Neutrophil (primary cell): ENCODE results near the gene OSBP2.

Experiments
- H3K27ac ChIP-seq: fragments of 200-600 bp; sonication (generic); 2 replicates; pipeline ENCODE4 v1.5.1; 2016; ENCODE audit warnings: mild to moderate bottlenecking, moderate library complexity
- H3K27me3 ChIP-seq: fragments of 200-600 bp; sonication (generic); 2 replicates; pipeline ENCODE4 v1.6.0; 2016; ENCODE audit warnings: mild to moderate bottlenecking
- H3K36me3 ChIP-seq: fragments of 200-600 bp; sonication (generic); 2 replicates; pipeline ENCODE4 v1.5.1; 2017
- H3K4me1 ChIP-seq, 2 experiments: fragments of 200-600 bp in 1 of 2; sonication (generic) in 1 of 2; 1 replicate in 1 of 2; 2 replicates in 1 of 2; pipeline versions ENCODE4 v1.5.1 to v1.6.1; 2013 to 2016; ENCODE audit warnings: low read depth in 1 of 2, low read length in 1 of 2, mild to moderate bottlenecking in 1 of 2, moderate library complexity in 1 of 2; ENCODE audit not compliant: control insufficient read depth in 1 of 2, insufficient read depth in 1 of 2
- H3K4me3 ChIP-seq, 2 experiments: fragments of 200-600 bp in 1 of 2; sonication (generic) in 1 of 2; 1 replicate in 1 of 2; 2 replicates in 1 of 2; pipeline ENCODE4 v1.5.1; 2013 to 2016; ENCODE audit warnings: low read depth in 1 of 2, low read length in 1 of 2, mild to moderate bottlenecking in 1 of 2, moderate library complexity in 1 of 2
- H3K9me3 ChIP-seq: fragments of 200-600 bp; sonication (generic); 2 replicates; pipeline ENCODE4 v1.5.1; 2016
- TF ChIP-seq, protein P1 (sequence below): fragments of 200-600 bp; sonication (generic); IDR thresholded peaks from 2 replicates; pipeline ENCODE4 v1.5.1; 2016; ENCODE audit warnings: antibody characterized with exemption

Gene OSBP2

DNA sequence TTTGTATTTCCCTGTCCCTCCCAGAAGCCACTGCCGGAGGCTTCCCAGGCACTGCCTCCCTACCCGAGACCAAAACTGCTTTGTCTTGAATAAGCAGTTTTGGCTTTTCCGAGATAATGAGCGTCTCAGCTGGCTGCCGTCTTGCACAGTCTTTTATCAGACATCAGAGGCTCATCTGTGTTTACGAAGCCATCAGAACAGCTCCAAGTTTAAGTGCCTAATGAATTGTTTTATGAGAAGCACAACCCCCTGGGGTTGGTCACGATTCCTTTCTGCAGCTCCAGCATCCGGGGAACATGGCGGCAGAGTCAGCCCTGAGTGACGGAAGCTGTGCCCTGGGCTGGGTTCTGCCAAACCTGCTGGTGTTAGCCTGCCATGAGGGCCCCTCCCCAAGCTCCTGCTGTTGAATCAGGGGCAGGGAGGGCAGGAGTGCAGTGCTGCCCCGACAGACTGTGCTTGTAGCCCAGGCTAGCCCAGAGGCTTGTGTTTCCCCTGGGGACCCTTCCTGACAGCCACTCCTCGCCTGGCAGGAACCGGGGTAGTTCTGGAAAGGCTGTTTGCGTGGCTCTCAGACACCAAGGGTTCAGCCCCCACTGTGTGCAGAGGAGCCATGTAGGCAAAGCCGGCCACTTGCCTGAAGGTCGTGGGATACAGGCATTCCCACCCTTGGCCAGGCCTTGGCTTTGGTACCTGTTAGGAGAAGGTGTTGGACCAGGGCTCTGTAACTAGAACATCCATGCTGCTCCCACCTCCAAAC is 177.8 kb downstream of the OSBP2 start:
- H3K4me3 ChIP-seq = no peak overlapping the region
- H3K27ac ChIP-seq = no peak overlapping the region
- H3K4me1 ChIP-seq = no peaks in the 10 kb centered on the region
- H3K27me3 ChIP-seq = no peaks in the 10 kb centered on the region
- H3K36me3 ChIP-seq = no peaks in the 10 kb centered on the region
- H3K9me3 ChIP-seq = no peaks in the 10 kb centered on the region
- TF ChIP-seq, protein P1, sequence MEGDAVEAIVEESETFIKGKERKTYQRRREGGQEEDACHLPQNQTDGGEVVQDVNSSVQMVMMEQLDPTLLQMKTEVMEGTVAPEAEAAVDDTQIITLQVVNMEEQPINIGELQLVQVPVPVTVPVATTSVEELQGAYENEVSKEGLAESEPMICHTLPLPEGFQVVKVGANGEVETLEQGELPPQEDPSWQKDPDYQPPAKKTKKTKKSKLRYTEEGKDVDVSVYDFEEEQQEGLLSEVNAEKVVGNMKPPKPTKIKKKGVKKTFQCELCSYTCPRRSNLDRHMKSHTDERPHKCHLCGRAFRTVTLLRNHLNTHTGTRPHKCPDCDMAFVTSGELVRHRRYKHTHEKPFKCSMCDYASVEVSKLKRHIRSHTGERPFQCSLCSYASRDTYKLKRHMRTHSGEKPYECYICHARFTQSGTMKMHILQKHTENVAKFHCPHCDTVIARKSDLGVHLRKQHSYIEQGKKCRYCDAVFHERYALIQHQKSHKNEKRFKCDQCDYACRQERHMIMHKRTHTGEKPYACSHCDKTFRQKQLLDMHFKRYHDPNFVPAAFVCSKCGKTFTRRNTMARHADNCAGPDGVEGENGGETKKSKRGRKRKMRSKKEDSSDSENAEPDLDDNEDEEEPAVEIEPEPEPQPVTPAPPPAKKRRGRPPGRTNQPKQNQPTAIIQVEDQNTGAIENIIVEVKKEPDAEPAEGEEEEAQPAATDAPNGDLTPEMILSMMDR = no peak

DNA sequence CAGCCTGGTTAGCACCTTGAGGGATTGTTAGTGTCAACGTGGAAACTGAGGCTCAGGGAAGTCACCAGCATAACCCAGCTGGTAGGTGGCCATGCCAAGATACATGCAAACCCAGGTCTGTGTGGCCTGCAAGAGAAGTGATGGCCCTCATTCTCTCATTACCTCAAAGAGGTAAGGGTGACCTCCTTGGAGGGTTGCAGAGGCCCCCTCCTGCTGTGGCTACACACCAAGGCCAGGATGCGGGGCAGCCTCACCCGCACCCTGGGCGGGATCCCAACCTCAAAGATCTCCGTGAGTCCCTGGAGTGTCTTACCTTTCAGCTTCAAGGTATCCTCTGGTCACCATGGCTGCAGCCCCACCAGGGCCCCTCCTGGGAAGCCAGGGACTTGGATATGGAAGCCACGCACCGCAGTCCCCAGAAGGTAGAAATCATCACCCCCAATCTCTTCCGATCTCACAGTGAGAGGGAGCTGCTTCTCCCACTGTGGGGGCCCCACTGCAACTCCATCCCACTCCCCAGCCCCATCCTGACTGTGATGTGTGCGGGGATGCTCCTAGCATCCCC is 178.5 kb downstream of the OSBP2 start:
- TF ChIP-seq, protein P1 = no peak
- Histone ChIP-seq H3K27me3 (no peaks in the 10 kb centered on the region), H3K9me3 (no peaks in the 10 kb centered on the region), H3K4me3 (no peak overlapping the region), H3K4me1 (no peaks in the 10 kb centered on the region), H3K27ac (no peak overlapping the region), H3K36me3 (no peaks in the 10 kb centered on the region)

DNA sequence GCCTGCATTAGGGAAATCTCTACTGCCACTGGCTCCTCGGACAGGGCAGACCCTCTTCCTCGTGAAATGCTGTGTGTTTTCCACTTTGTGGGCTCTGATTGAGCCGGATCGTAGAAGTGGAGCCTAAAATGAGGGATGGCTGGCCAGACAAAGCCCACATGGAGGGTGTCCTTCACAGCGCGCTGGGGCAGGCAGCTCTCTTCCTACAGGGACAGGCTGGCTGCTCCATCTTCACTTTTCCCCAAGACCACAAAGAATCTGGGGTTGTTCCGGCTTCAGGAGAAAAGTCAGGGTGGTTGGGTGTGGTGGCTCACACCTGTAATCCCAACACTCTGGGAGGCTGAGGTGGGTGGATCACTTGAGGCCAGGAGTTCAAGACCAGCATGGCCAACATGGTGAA is 179.0 kb downstream of the OSBP2 start:
- TF ChIP-seq, protein P1 = no peak

DNA sequence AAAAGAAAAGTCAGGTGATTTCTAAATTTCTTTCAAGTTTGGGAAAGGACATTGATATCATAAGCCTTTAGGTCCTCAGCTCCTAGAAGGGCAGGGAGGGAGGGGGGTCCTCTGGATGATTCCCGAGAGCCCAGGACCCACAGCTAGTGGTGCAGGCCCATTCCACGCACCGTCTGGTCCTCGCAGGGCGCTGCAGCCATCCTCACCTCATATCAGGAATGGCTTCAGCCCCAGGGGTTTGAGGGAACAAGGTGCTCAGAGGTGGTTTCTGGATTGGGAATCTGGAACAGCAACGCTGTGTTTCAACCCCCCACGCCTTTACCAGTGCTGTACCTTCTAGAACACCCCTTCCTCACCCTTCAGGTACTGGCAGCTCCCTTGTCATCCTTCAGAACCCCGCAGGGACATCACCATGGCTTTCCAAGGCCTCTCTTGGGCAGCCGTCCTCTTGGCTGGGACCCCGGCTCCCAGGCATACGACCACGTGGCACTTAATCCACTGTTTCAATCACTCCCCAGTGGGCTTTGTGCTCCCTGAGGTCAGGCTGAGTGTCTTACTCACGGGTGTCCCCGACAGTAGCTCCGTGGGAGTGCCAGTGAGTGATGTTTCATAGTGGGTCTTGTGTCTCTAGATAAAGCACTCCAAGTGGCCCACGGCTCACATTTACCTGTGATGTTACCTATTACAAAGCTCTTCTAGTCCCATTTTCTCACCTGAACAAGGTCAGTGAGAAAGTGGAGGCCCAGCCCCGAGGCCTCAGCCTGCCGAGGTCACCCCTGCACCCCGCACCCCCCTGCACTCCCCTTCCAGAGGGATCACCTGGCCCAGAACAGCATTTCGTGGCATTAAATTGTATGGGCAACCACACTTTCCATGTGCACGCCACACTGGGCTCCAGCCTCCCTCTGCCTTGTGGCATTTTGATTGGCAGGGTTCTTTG is 180.0 kb downstream of the OSBP2 start:
- Histone ChIP-seq H3K27me3 (no peaks in the 10 kb centered on the region), H3K36me3 (no peaks in the 10 kb centered on the region), H3K9me3 (no peaks in the 10 kb centered on the region), H3K27ac (no peak overlapping the region), H3K4me1 (no peaks in the 10 kb centered on the region), H3K4me3 (no peak overlapping the region)
- TF ChIP-seq, protein P1 = no peak

More for the DNA sequence above, 179.0 kb downstream of the OSBP2 start:
- H3K27ac ChIP-seq = no peak overlapping the region
- H3K27me3 ChIP-seq = no peaks in the 10 kb centered on the region
- no peaks in the 10 kb centered on the region for H3K9me3 ChIP-seq
- no peaks in the 10 kb centered on the region for H3K36me3 ChIP-seq
- H3K4me3 ChIP-seq = no peak overlapping the region
- no peaks in the 10 kb centered on the region for H3K4me1 ChIP-seq

DNA sequence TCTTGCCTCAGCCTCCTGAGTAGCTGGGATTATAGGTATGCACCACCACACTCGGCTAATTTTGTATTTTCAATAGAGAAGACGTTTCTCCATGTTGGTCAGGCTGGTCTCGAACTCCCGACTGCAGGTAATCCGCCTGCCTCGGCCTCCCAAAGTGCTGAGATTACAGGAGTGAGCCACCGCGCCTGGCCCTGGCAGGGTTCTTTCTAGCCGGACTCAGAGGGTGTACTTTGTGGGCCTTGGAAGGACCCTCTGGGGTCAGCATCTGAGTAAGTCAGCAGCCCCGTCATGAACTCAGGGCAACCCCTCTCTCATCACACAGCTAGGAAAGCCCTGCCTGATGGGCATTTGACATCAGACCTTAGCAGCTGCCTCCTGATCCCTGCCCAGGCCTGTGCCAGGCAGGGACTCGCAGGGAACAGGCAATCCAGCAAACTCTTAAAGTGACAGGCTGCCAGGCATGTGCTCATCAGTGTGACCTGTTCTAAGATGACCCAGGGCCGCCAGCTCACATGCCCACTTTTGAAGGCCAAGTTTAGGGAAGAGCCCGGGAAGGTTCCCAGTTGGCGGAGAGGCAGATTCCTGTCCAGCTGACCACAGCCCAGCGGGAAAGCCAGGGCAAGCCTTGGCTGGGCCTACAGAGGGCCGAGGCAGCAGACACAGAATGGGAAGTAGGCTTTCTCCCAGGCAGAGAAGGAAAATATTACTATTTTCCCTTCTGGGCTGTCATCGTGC is 181.0 kb downstream of the OSBP2 start:
- Histone ChIP-seq H3K4me3 (no peak overlapping the region), H3K4me1 (no peaks in the 10 kb centered on the region), H3K27me3 (no peaks in the 10 kb centered on the region)

More for the DNA sequence above, 181.0 kb downstream of the OSBP2 start:
- H3K27ac ChIP-seq = no peak overlapping the region
- H3K36me3 ChIP-seq = no peaks in the 10 kb centered on the region
- TF ChIP-seq, protein P1 = no peak
- no peaks in the 10 kb centered on the region for H3K9me3 ChIP-seq
